Stomach (tissue), 9 donors: ENCODE results near the gene ABCB9. TPM values are rescaled to one million over a fixed set of nuclear protein-coding genes. Genes with fewer than 3 reads are reported as not detected.

Experiments
- DNase-seq, 2 donors: peaks; one replicate each; pipeline versions ENCODE4 v3.0.0 to v3.0.0-alpha.2; 2013 to 2019
- H3K27ac ChIP-seq, 5 donors: fragments of 200-600 bp in 4 of 5; sonication (generic) in 4 of 5; one replicate each; pipeline ENCODE4 v1.5.1; 2013 to 2019; ENCODE audit warnings: mild to moderate bottlenecking in 1 of 5, moderate library complexity in 1 of 5
- H3K27me3 ChIP-seq, 3 donors: fragments of 200-600 bp; sonication (generic); one replicate each; pipeline ENCODE4 v1.5.1; 2017 to 2019; ENCODE audit warnings: mixed run types in 1 of 3
- H3K36me3 ChIP-seq, 4 donors: fragments of 200-600 bp; sonication (generic); 1 replicate in 3 of 4; 2 replicates in 1 of 4; pipeline ENCODE4 v1.5.1; 2016 to 2019
- H3K4me1 ChIP-seq, 4 donors: fragments of 200-600 bp; sonication (generic); one replicate each; pipeline ENCODE4 v1.5.1; 2016 to 2019
- H3K4me3 ChIP-seq, 4 donors: fragments of 200-600 bp; sonication (generic) in 3 of 4; one replicate each; pipeline ENCODE4 v1.5.1; 2016 to 2019; ENCODE audit warnings: mild to moderate bottlenecking in 1 of 4
- H3K9me3 ChIP-seq, 4 donors: fragments of 200-600 bp; sonication (generic); one replicate each; pipeline ENCODE4 v1.5.1; 2016 to 2019
- CTCF ChIP-seq, 7 experiments: fragments of 450-650 bp in 4 of 7; fragments of 200-600 bp in 3 of 7; sonication (generic) in 3 of 7; IDR thresholded peaks; one replicate each; pipeline ENCODE4 v1.5.1; 2016 to 2019; ENCODE audit warnings: antibody characterized with exemption in 7 of 7, control low read depth in 2 of 7, mild to moderate bottlenecking in 1 of 7
- EP300 ChIP-seq: sonication (generic); formaldehyde crosslinking; IDR thresholded peaks from one replicate; pipeline ENCODE4 v1.6.1; 2017; ENCODE audit warnings: antibody characterized with exemption
- POLR2A ChIP-seq, 4 donors: fragments of 450-650 bp; IDR thresholded peaks; one replicate each; pipeline ENCODE4 v1.6.1; 2016; ENCODE audit warnings: antibody characterized with exemption in 4 of 4, control low read depth in 2 of 4, mild to moderate bottlenecking in 1 of 4, moderate library complexity in 1 of 4
- POLR2AphosphoS5 ChIP-seq, 3 donors: sonication (generic); formaldehyde crosslinking; IDR thresholded peaks; one replicate each; pipeline ENCODE4 v1.6.1; 2016; ENCODE audit warnings: antibody characterized with exemption in 3 of 3
- WGBS, 5 donors: extraction: QIAGEN DNeasy Blood & Tissue Kit in 3 of 5; methylation state at CpG; one replicate each; pipeline versions ENCODE4 v1.1.5 to v1.1.7; 2013 to 2018; 5-methylcytosine and 5-hydroxymethylcytosine counted together
- intact Hi-C: fragments of 100-400 bp; cut with DNase I; formaldehyde crosslinking; loops from one replicate; pipeline ENCODE4 v1.15.1; 2023; ENCODE audit warnings: low total_unique reads
- polyA plus RNA-seq, 3 donors: library from polyadenylated mRNA; stranded (reverse); fragments of 200-250 nt; gene quantifications; one replicate each; pipeline ENCODE4 v1.2.3, GENCODE V29; 2013
- total RNA-seq, 5 donors: library from RNA; depleted of rRNA; stranded (reverse); fragments of >200 nt; gene quantifications; one replicate each; pipeline versions ENCODE4 v1.1.0 to v1.2.3, GENCODE V29; 2014 to 2016
- donor health status: healthy with polysubstance abuse.
- donor health status: Bipolar disorder and iron deficiency.
- donor health status: healthy.

The ABCB9 gene
- total and polyA plus RNA-seq, 8 donors: 1.2 to 29.5 (median 2.2) TPM; not detected in 1

GRCh38 chr12:122994140-122994675, 27.9 kb upstream of the ABCB9 start:
- no peak overlapping the region for H3K27ac ChIP-seq
- intact Hi-C loops: no loop called here
- peaks cover 4 to 74% (median 57%) of the 10 kb centered on the region in 4 donors for H3K36me3 ChIP-seq
- H3K27me3 ChIP-seq: no peaks in the 10 kb centered on the region
- 93 to 98% (median 96%) methylated on average over 8 to 10 of the region's 10 CpGs for WGBS, 5 donors
- no peaks in the 10 kb centered on the region for H3K9me3 ChIP-seq
- no peak overlapping the region for H3K4me3 ChIP-seq
- H3K4me1 ChIP-seq: peaks cover 0 to 10% (median 10%) of the 10 kb centered on the region in 4 donors
- no peak for DNase-seq
- TF ChIP-seq POLR2AphosphoS5 (IDR thresholded peaks at IDR 0.05): no peak
- TF ChIP-seq POLR2A (IDR thresholded peaks at IDR 0.05): no peak
- TF ChIP-seq CTCF (IDR thresholded peaks at IDR 0.05): no peak
- no peak for TF ChIP-seq EP300

- Histone ChIP-seq H3K27ac (no peak overlapping the region), H3K36me3 (peaks cover 4 to 84% (median 64%) of the 10 kb centered on the region in 4 donors), H3K4me1 (peaks cover 0 to 10% (median 10%) of the 10 kb centered on the region in 4 donors), H3K9me3 (no peaks in the 10 kb centered on the region), H3K4me3 (no peak overlapping the region), H3K27me3 (no peaks in the 10 kb centered on the region)
- TF ChIP-seq POLR2AphosphoS5 (IDR thresholded peaks at IDR 0.05): no peak
- TF ChIP-seq EP300: no peak
- TF ChIP-seq POLR2A (IDR thresholded peaks at IDR 0.05): no peak
- TF ChIP-seq CTCF (IDR thresholded peaks at IDR 0.05): no peak
- WGBS, 5 donors: 76 to 82% (median 77%) methylated on average over 19 of the region's 19 CpGs
- no peak for DNase-seq
- intact Hi-C loops: no loop called here
Measured at GRCh38 chr12:122992386-122992785, 26.1 kb upstream of the ABCB9 start.

DNA sequence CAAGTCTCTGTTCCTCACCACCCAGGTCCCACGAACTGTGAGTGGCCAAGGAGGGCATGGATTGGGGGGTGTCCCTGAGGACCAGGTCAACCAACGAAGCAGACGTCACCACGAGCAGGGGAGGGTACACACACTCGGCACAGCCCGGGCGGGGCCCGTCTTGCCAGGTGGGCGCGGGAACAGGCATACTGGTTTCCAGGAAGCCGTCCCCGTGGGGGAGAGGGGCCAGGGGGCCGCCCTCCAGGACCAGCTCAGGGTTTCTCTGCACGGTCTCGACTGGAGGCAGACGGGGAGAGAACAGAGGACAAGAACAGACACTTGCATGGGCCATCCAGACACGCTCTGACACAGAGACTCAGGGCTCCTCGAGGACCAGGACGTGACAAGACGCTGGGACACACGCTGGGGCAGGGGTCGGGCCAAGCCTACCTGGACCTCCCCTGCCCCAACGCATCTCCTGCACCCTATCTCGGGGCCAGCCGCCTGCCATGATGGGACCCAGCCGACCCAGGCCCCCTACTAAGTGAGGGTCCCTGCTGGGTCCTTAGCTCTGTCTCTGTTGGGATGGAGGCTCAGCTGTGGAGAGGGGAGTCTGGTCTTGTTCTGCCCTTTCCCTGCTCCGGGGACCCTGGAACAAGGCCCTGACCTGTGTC, 25.5 kb upstream of the ABCB9 start:
- H3K9me3 ChIP-seq: no peaks in the 10 kb centered on the region
- H3K27me3 ChIP-seq: no peaks in the 10 kb centered on the region
- peaks cover 0 to 10% (median 10%) of the 10 kb centered on the region in 4 donors for H3K4me1 ChIP-seq
- 79 to 90% (median 82%) methylated on average over 4 to 27 of the region's 27 CpGs for whole genome bisulfite sequencing, 5 donors
- no peak overlapping the region for H3K4me3 ChIP-seq
- TF ChIP-seq EP300: no peak
- TF ChIP-seq POLR2AphosphoS5 (IDR thresholded peaks at IDR 0.05): no peak
- TF ChIP-seq POLR2A (IDR thresholded peaks at IDR 0.05): no peak
- no peak for TF ChIP-seq CTCF (IDR thresholded peaks at IDR 0.05)
- no peak overlapping the region for H3K27ac ChIP-seq
- H3K36me3 ChIP-seq: peaks cover 8 to 84% (median 64%) of the 10 kb centered on the region in 4 donors
- intact Hi-C loops: no loop called here
- DNase-seq: no peak

DNA sequence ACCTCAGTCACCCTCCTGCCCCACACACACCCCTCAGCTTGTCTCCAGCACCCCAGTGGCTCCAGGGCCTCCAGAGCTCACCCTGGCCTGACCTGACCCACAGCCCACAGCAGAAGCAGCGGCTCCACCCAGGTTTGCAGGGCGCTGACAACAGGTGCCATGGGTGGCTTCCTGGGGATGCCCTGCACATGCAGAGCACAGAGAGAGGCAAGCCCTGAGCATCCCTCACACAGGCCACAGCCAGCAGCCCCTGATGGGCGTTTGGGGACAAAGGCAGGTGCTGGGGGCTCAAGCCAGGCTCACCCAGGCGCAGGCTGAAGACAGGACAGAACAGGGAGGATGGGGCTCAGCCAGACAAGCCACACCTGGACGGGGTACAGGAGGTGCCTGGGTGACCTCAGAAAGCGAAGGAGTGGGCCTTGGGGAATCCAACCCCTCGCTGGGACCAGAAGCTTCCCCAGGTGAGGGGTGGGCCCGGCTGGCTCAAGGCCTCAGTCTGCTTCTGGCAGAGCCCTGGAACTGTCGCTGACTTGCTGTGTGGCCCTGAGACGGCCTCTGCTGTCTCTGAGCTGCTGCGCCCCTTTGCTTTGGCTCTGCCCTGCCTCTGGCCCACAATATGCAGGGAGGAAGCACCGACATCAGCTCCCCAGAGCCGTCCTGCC, 24.8 kb upstream of the ABCB9 start:
- 88 to 94% (median 92%) methylated on average over 7 to 13 of the region's 13 CpGs for WGBS, 5 donors
- Histone ChIP-seq H3K4me1 (peaks cover 0 to 8% (median 5%) of the 10 kb centered on the region in 4 donors), H3K36me3 (peaks cover 8 to 84% (median 69%) of the 10 kb centered on the region in 4 donors), H3K27me3 (no peaks in the 10 kb centered on the region), H3K4me3 (no peak overlapping the region), H3K27ac (no peak overlapping the region), H3K9me3 (no peaks in the 10 kb centered on the region)
- intact Hi-C loops: no loop called here
- no peak for TF ChIP-seq POLR2AphosphoS5 (IDR thresholded peaks at IDR 0.05)
- no peak for TF ChIP-seq CTCF (IDR thresholded peaks at IDR 0.05)
- no peak for TF ChIP-seq EP300
- TF ChIP-seq POLR2A (IDR thresholded peaks at IDR 0.05): no peak
- no peak for DNase-seq
